Stimulated activated CD4-positive, alpha-beta T cell treated with anti-CD3 and anti-CD28 coated beads, Interleukin-12 subunit alpha, Interleukin-12 subunit beta, amount 100 ng/mL, for 24 hours (primary cell): Measurements from ENCODE around the gene TPD52L2.

Experiments
- DNase-seq, 2 experiments: peaks; one replicate each; pipeline ENCODE4 v3.0.0-alpha.2; 2020; ENCODE audit warnings: low read depth in 2 of 2

The TPD52L2 gene

GRCh38 chr20:63932606-63933160 is 67.6 kb downstream of the TPD52L2 start:
- no peak for DNase-seq

GRCh38 chr20:63933646-63934045 is 68.6 kb downstream of the TPD52L2 start:
- DNase-seq, result no peak

- DNase-seq, result no peak
These were observed 69.4 kb downstream of the TPD52L2 start for GRCh38 chr20:63934271-63935068.

- no peak for DNase-seq
These were observed 70.4 kb downstream of the TPD52L2 start for GRCh38 chr20:63935447-63935846.

GRCh38 chr20:63937596-63937995 is 72.5 kb downstream of the TPD52L2 start:
- no peak for DNase-seq

- no peak for DNase-seq
These were observed 74.2 kb downstream of the TPD52L2 start for GRCh38 chr20:63939061-63939935.

GRCh38 chr20:63940071-63940471 is 75.0 kb downstream of the TPD52L2 start:
- DNase-seq, result no peak

- DNase-seq, result no peak
These were observed 75.6 kb downstream of the TPD52L2 start for GRCh38 chr20:63940472-63941266.
